ENCODE measurements around the gene TM9SF2.
"Not testable (repeated sequence)": the region's sequence is repeated elsewhere in the genome, so short reads cannot be mapped to it uniquely, and the experiment has no call there.

The TM9SF2 gene

GRCh38 chr13:99501184-99501847, at the start of gene TM9SF2:
TSS of gene TM9SF2 (plus strand) at chr13:99501472. CDS start at chr13:99501607, 135 bp downstream.
- DNase-seq, result peak; percentile 98

DNA sequence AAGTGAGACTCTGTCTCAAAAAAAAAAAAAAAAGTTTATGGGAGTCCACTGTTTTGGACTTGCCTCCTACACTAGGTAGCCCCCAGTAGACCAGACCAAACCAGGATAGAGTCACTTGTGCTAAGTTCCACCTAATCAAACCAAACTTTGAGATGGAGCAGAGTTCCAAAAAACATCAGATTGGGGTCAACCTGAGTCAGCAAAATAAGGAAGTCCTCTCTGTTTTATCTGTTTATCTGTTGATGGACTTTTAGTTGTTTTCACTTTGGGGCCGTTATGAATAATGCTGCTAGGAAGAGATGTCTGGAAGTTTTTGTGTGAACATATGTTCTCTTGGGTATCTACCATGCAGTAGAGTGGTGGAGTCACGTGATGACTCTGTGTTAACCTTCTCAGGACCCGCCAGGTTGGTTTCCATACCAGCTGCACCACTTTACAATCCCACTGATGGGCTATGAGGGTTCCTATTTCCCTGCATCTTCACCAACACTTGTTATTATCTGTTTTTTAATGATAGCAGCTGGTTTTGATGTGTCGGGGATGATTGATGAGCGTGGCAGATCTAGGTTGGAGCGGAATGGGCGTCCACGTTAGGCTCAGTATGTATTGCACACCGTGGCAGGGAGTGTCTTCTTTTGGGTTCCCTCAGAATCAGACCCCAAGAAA, 46.6 kb upstream of the TM9SF2 start:
- no peak for DNase-seq

- peak; percentile 85 for DNase-seq
Observed at GRCh38 chr13:99459099-99459850, 42.0 kb upstream of the TM9SF2 start.

- not testable (repeated sequence) for DNase-seq
Observed at GRCh38 chr13:99460802-99461201, 40.5 kb upstream of the TM9SF2 start.

DNA sequence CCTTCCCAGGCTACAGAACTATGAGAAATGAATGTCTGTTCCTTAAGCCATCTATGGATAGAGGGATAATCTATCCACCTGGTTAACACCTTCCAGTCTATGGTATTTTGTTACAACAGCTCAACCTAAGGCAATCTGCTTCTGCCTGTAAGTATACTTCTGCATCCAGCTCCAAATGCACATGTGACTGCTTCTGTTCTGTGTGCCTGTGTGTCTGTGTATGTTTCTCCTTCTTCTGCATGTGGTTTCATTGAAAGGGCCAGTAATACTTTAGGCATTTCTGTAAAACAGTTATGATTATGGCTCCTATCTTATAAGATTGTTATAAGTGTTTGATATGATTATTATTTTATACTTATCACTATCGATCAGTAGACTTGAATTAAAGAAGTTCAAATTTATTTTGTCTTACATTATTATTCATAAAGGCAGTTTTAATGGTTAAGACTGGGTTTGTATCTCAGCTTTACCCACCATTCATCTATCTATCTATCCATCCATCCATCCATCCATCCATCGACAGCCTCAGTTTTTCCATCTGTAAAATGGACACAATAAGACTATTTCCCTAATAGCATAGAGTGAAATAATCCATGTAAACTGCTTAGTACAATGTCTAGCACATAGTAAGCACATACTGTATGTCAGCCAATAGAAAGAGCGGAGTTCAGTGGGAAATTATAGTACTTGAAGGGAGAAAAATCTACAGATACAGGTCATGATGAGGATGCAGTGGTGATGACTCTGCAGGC, 37.5 kb upstream of the TM9SF2 start:
- DNase-seq, result no peak

GRCh38 chr13:99464441-99464949, 36.8 kb upstream of the TM9SF2 start:
- DNase-seq, result no peak

- no peak for DNase-seq
Observed at GRCh38 chr13:99465454-99465853, 35.8 kb upstream of the TM9SF2 start.

DNA sequence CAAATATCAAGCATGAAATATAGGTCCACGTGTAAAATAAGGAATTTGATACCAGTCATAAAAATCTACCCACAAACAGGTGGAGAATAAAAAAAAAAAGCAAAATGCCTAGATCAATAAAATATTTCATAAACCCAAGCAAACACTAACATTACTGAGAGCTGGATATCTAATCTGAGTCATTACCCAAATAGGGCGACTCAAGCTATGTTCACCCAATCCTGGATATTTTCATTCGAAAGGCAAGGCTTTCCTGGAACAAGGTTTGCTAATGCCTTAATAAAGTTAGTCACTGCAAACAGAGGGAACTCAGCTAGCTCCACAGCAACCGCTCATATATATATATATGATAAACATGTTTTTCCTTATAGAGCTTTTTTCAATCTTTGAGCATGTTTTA, 33.5 kb upstream of the TM9SF2 start:
- no peak for DNase-seq

GRCh38 chr13:99469041-99469440, 32.2 kb upstream of the TM9SF2 start:
- peak; percentile 61 for DNase-seq

DNA sequence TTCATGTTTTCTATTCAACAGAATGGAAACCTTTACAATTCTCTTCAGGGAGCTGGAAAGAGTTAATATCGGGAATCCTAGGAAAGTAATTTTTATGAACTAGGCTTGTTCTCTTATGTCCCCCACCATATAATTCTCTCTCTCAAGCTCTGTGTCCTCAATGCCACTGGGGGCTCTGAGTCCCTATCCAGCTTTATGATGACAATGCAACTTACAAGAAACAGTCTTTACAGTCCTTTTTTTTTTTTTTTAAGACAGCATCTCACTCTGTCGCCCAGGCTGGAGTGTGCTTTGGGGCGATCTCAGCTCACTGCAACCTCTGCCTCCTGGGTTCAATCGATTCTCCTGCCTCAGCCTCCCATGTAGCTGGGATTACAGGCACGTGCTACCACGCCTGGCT, 31.2 kb upstream of the TM9SF2 start:
- DNase-seq, result no peak

- DNase-seq, result no peak
Observed at GRCh38 chr13:99471221-99472121, 29.8 kb upstream of the TM9SF2 start.

DNA sequence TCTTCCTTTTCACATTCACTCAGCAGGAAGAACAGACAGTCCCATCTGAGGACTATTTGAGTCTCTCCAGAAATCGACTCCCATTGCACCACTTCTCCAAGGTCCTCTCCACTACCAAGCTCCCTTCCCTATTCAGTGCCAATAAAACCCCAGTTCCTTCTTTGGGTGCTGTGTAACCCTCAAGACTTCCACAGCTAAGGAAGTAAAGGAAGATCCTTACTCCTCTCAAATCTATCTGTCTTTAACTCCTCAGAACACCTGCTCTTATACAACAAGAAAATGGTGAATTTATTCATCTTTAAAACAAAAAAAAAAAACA, 29.2 kb upstream of the TM9SF2 start:
- DNase-seq, result no peak

- DNase-seq, result no peak
Observed at GRCh38 chr13:99473515-99473914, 27.8 kb upstream of the TM9SF2 start.

GRCh38 chr13:99476648-99477047, 24.6 kb upstream of the TM9SF2 start:
- no peak for DNase-seq

GRCh38 chr13:99477493-99477892, 23.8 kb upstream of the TM9SF2 start:
- no peak for DNase-seq

DNA sequence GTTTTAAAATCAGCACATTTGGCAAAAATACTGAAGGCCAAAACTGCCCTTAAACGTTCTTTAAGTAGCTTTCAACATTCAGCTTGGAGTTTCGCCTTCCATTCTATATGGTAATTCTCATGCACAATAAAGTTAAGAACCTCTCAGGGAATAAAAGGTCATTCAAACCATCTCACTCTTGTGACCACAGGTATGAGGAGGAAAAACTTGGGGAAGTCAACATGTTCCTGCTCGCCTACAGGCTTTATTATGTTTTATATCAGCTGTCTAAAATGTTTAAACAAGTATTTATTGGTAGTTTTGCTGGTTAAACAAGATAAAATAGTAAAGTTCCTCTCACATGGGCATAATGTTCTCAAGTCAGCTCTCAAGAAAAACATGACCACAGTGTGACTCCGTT, 19.9 kb upstream of the TM9SF2 start:
- no peak for DNase-seq

- peak; percentile 85 for DNase-seq
Observed at GRCh38 chr13:99484473-99484872, 16.8 kb upstream of the TM9SF2 start.

GRCh38 chr13:99486996-99487395, 14.3 kb upstream of the TM9SF2 start:
- peak; percentile 12 for DNase-seq

- no peak for DNase-seq
Observed at GRCh38 chr13:99489028-99489427, 12.2 kb upstream of the TM9SF2 start.

GRCh38 chr13:99491750-99492149, 9.5 kb upstream of the TM9SF2 start:
- DNase-seq, result not testable (repeated sequence)

GRCh38 chr13:99495466-99496183, 5.6 kb upstream of the TM9SF2 start:
- peak; percentile 50 for DNase-seq

All from OCI-M1 (cell line).